ENCODE measurements around the gene ZFR2. TPM values are rescaled to one million over a fixed set of nuclear protein-coding genes. Genes with fewer than 3 reads are reported as not detected.

Gene ZFR2
- total RNA-seq, 2 donors from 2014 or later: not detected

GRCh38 chr19:3814648-3815047, 54.2 kb downstream of the ZFR2 start:
- no peak overlapping the region for H3K4me3 ChIP-seq
- H3K4me1 ChIP-seq (ENCODE audit: control insufficient read depth in 1 of 2, low read depth in 2 of 2): no peaks in the 10 kb centered on the region
- ATAC-seq (ENCODE audit: insufficient number of reproducible peaks, low FRiP score, low read depth): no peak
- no peaks in the 10 kb centered on the region for H3K36me3 ChIP-seq
- no peaks in the 10 kb centered on the region for H3K9me3 ChIP-seq
- DNase-seq (ENCODE audit: low spot score): no peak
- H3K27me3 ChIP-seq (replicated peaks; ENCODE audit: insufficient read depth): no peaks in the 10 kb centered on the region
- no peak overlapping the region for H3K27ac ChIP-seq
- TF ChIP-seq CTCF (IDR thresholded peaks at IDR 0.05): no peak

- TF ChIP-seq CTCF (IDR thresholded peaks at IDR 0.05): no peak
- no peak for ATAC-seq (ENCODE audit: insufficient number of reproducible peaks, low FRiP score, low read depth)
- H3K27me3 ChIP-seq (replicated peaks; ENCODE audit: insufficient read depth): no peaks in the 10 kb centered on the region
Measured at GRCh38 chr19:3813473-3814392, 55.1 kb downstream of the ZFR2 start.

GRCh38 chr19:3810708-3811355, 58.0 kb downstream of the ZFR2 start:
- no peak for DNase-seq (ENCODE audit: low spot score)
- no peak for TF ChIP-seq CTCF (IDR thresholded peaks at IDR 0.05)
- Histone ChIP-seq H3K4me1 (ENCODE audit: control insufficient read depth in 1 of 2, low read depth in 2 of 2) (no peaks in the 10 kb centered on the region), H3K9me3 (no peaks in the 10 kb centered on the region), H3K36me3 (no peaks in the 10 kb centered on the region), H3K27me3 (replicated peaks; ENCODE audit: insufficient read depth) (no peaks in the 10 kb centered on the region), H3K27ac (no peak overlapping the region), H3K4me3 (no peak overlapping the region)
- no peak for ATAC-seq (ENCODE audit: insufficient number of reproducible peaks, low FRiP score, low read depth)

More at GRCh38 chr19:3813473-3814392, 55.1 kb downstream of the ZFR2 start:
- no peak for DNase-seq (ENCODE audit: low spot score)
- no peak overlapping the region for H3K27ac ChIP-seq
- H3K9me3 ChIP-seq: no peaks in the 10 kb centered on the region
- H3K36me3 ChIP-seq: no peaks in the 10 kb centered on the region
- H3K4me1 ChIP-seq (ENCODE audit: control insufficient read depth in 1 of 2, low read depth in 2 of 2): no peaks in the 10 kb centered on the region
- no peak overlapping the region for H3K4me3 ChIP-seq

GRCh38 chr19:3809881-3810707, 58.7 kb downstream of the ZFR2 start:
- no peak for TF ChIP-seq CTCF (IDR thresholded peaks at IDR 0.05)
- no peak for DNase-seq (ENCODE audit: low spot score)
- Histone ChIP-seq H3K36me3 (no peaks in the 10 kb centered on the region), H3K4me3 (no peak overlapping the region), H3K27ac (no peak overlapping the region), H3K4me1 (ENCODE audit: control insufficient read depth in 1 of 2, low read depth in 2 of 2) (no peaks in the 10 kb centered on the region), H3K9me3 (no peaks in the 10 kb centered on the region), H3K27me3 (replicated peaks; ENCODE audit: insufficient read depth) (no peaks in the 10 kb centered on the region)
- ATAC-seq (ENCODE audit: insufficient number of reproducible peaks, low FRiP score, low read depth): no peak
